ENCODE data around the gene SCN1B. TPM values are rescaled to one million over a fixed set of nuclear protein-coding genes. Genes with fewer than 3 reads are reported as not detected.
"Not testable (repeated sequence)": the region's sequence is repeated elsewhere in the genome, so short reads cannot be mapped to it uniquely, and the experiment has no call there.

Gene SCN1B
- total and polyA plus RNA-seq, 4 donors: 5.8 to 24.0 (median 16.7) TPM

- H3K9me3 ChIP-seq (ENCODE audit: control insufficient read depth, insufficient read depth, low read length): no peaks in the 10 kb centered on the region
- no peaks in the 10 kb centered on the region for H3K27me3 ChIP-seq (ENCODE audit: control insufficient read depth, insufficient read depth, low read length)
- peaks cover 79% of the 10 kb centered on the region for H3K36me3 ChIP-seq (ENCODE audit: control insufficient read depth, insufficient read depth, low read length)
- peaks cover 16% of the 10 kb centered on the region for H3K4me1 ChIP-seq (ENCODE audit: control insufficient read depth, insufficient read depth, low read length)
- WGBS (ENCODE audit: insufficient coverage): 98% methylated on average over 5 of the region's 5 CpGs
- no peak overlapping the region for H3K27ac ChIP-seq (ENCODE audit: low read depth, low read length)
- H3K4me3 ChIP-seq (ENCODE audit: low read depth, low read length): no peak overlapping the region
- no peak for DNase-seq (ENCODE audit: low read depth in 4 of 6, low spot score in 6 of 6)
These were observed 23.3 kb upstream of the SCN1B start for GRCh38 chr19:35006999-35007365.

GRCh38 chr19:35007427-35007826 is 22.8 kb upstream of the SCN1B start:
- H3K36me3 ChIP-seq (ENCODE audit: control insufficient read depth, insufficient read depth, low read length): peaks cover 79% of the 10 kb centered on the region
- not testable (repeated sequence) for H3K9me3 ChIP-seq (ENCODE audit: control insufficient read depth, insufficient read depth, low read length); H3K27ac ChIP-seq (ENCODE audit: low read depth, low read length); H3K4me3 ChIP-seq (ENCODE audit: low read depth, low read length); H3K27me3 ChIP-seq (ENCODE audit: control insufficient read depth, insufficient read depth, low read length); DNase-seq (ENCODE audit: low read depth in 4 of 6, low spot score in 6 of 6)
- H3K4me1 ChIP-seq (ENCODE audit: control insufficient read depth, insufficient read depth, low read length): peaks cover 16% of the 10 kb centered on the region
- no CpG with 5 or more reads among the region's 8 CpGs for WGBS (ENCODE audit: insufficient coverage)

- H3K27me3 ChIP-seq (ENCODE audit: control insufficient read depth, insufficient read depth, low read length): no peaks in the 10 kb centered on the region
- WGBS (ENCODE audit: insufficient coverage): 98% methylated on average over 6 of the region's 12 CpGs
- no peak overlapping the region for H3K27ac ChIP-seq (ENCODE audit: low read depth, low read length)
- H3K36me3 ChIP-seq (ENCODE audit: control insufficient read depth, insufficient read depth, low read length): peaks cover 81% of the 10 kb centered on the region
- peaks cover 8% of the 10 kb centered on the region for H3K4me1 ChIP-seq (ENCODE audit: control insufficient read depth, insufficient read depth, low read length)
- no peaks in the 10 kb centered on the region for H3K9me3 ChIP-seq (ENCODE audit: control insufficient read depth, insufficient read depth, low read length)
- no peak overlapping the region for H3K4me3 ChIP-seq (ENCODE audit: low read depth, low read length)
- no peak for DNase-seq (ENCODE audit: low read depth in 4 of 6, low spot score in 6 of 6)
These were observed 21.4 kb upstream of the SCN1B start for GRCh38 chr19:35008891-35009341.

- 93% methylated on average over 17 of the region's 36 CpGs for WGBS (ENCODE audit: insufficient coverage)
- Histone ChIP-seq H3K27me3 (ENCODE audit: control insufficient read depth, insufficient read depth, low read length) (no peaks in the 10 kb centered on the region), H3K4me3 (ENCODE audit: low read depth, low read length) (no peak overlapping the region), H3K36me3 (ENCODE audit: control insufficient read depth, insufficient read depth, low read length) (peaks cover 85% of the 10 kb centered on the region), H3K9me3 (ENCODE audit: control insufficient read depth, insufficient read depth, low read length) (no peaks in the 10 kb centered on the region), H3K4me1 (ENCODE audit: control insufficient read depth, insufficient read depth, low read length) (peaks cover 8% of the 10 kb centered on the region), H3K27ac (ENCODE audit: low read depth, low read length) (no peak overlapping the region)
- no peak for DNase-seq (ENCODE audit: low read depth in 4 of 6, low spot score in 6 of 6)
These were observed 20.6 kb upstream of the SCN1B start for GRCh38 chr19:35009424-35010415.

GRCh38 chr19:35011091-35011689 is 19.1 kb upstream of the SCN1B start:
- H3K36me3 ChIP-seq (ENCODE audit: control insufficient read depth, insufficient read depth, low read length): peaks cover 88% of the 10 kb centered on the region
- DNase-seq (ENCODE audit: low read depth in 4 of 6, low spot score in 6 of 6): no peak
- no peak overlapping the region for H3K4me3 ChIP-seq (ENCODE audit: low read depth, low read length)
- H3K27ac ChIP-seq (ENCODE audit: low read depth, low read length): no peak overlapping the region
- no peaks in the 10 kb centered on the region for H3K9me3 ChIP-seq (ENCODE audit: control insufficient read depth, insufficient read depth, low read length)
- WGBS (ENCODE audit: insufficient coverage): 86% methylated on average over 10 of the region's 13 CpGs
- H3K4me1 ChIP-seq (ENCODE audit: control insufficient read depth, insufficient read depth, low read length): peaks cover 8% of the 10 kb centered on the region
- H3K27me3 ChIP-seq (ENCODE audit: control insufficient read depth, insufficient read depth, low read length): no peaks in the 10 kb centered on the region

- WGBS (ENCODE audit: insufficient coverage): 87% methylated on average over 17 of the region's 18 CpGs
- H3K4me3 ChIP-seq (ENCODE audit: low read depth, low read length): no peak overlapping the region
- H3K27ac ChIP-seq (ENCODE audit: low read depth, low read length): no peak overlapping the region
- no peak for DNase-seq (ENCODE audit: low read depth in 4 of 6, low spot score in 6 of 6)
- no peaks in the 10 kb centered on the region for H3K27me3 ChIP-seq (ENCODE audit: control insufficient read depth, insufficient read depth, low read length)
- peaks cover 89% of the 10 kb centered on the region for H3K36me3 ChIP-seq (ENCODE audit: control insufficient read depth, insufficient read depth, low read length)
- H3K4me1 ChIP-seq (ENCODE audit: control insufficient read depth, insufficient read depth, low read length): peaks cover 8% of the 10 kb centered on the region
- no peaks in the 10 kb centered on the region for H3K9me3 ChIP-seq (ENCODE audit: control insufficient read depth, insufficient read depth, low read length)
These were observed 18.3 kb upstream of the SCN1B start for GRCh38 chr19:35011737-35012682.

GRCh38 chr19:35013041-35013819 is 17.0 kb upstream of the SCN1B start:
- H3K4me3 ChIP-seq (ENCODE audit: low read depth, low read length): no peak overlapping the region
- no peak overlapping the region for H3K27ac ChIP-seq (ENCODE audit: low read depth, low read length)
- H3K9me3 ChIP-seq (ENCODE audit: control insufficient read depth, insufficient read depth, low read length): no peaks in the 10 kb centered on the region
- peaks cover 8% of the 10 kb centered on the region for H3K4me1 ChIP-seq (ENCODE audit: control insufficient read depth, insufficient read depth, low read length)
- no peaks in the 10 kb centered on the region for H3K27me3 ChIP-seq (ENCODE audit: control insufficient read depth, insufficient read depth, low read length)
- peaks cover 96% of the 10 kb centered on the region for H3K36me3 ChIP-seq (ENCODE audit: control insufficient read depth, insufficient read depth, low read length)
- WGBS (ENCODE audit: insufficient coverage): 58% methylated on average over 30 of the region's 32 CpGs
- peak in 2 of 6 donors; percentile 31 to 69 for DNase-seq (ENCODE audit: low read depth in 4 of 6, low spot score in 6 of 6)

GRCh38 chr19:35013820-35014754 is 16.2 kb upstream of the SCN1B start:
- Histone ChIP-seq H3K4me1 (ENCODE audit: control insufficient read depth, insufficient read depth, low read length) (peaks cover 5% of the 10 kb centered on the region), H3K4me3 (ENCODE audit: low read depth, low read length) (no peak overlapping the region), H3K36me3 (ENCODE audit: control insufficient read depth, insufficient read depth, low read length) (peaks cover 99% of the 10 kb centered on the region), H3K27me3 (ENCODE audit: control insufficient read depth, insufficient read depth, low read length) (no peaks in the 10 kb centered on the region), H3K9me3 (ENCODE audit: control insufficient read depth, insufficient read depth, low read length) (no peaks in the 10 kb centered on the region), H3K27ac (ENCODE audit: low read depth, low read length) (no peak overlapping the region)
- no peak for DNase-seq (ENCODE audit: low read depth in 4 of 6, low spot score in 6 of 6)
- 96% methylated on average over 22 of the region's 23 CpGs for WGBS (ENCODE audit: insufficient coverage)

Measured in spinal cord (tissue), 10 donors.